PFSK-1 (cell line): ENCODE results near the gene CALCOCO2.

Experiments
- FOXP2 ChIP-seq: optimal IDR thresholded peaks from 2 replicates; pipeline ENCODE3; 2011; ENCODE audit warnings: borderline replicate concordance, control low read depth, inconsistent platforms; ENCODE audit not compliant: insufficient read depth; ENCODE audit errors: extremely low read length, extremely low read depth
- POLR2AphosphoS5 ChIP-seq: IDR thresholded peaks from 2 replicates; pipeline ENCODE4 v1.6.1; 2012; ENCODE audit warnings: low read depth, mild to moderate bottlenecking, control low read depth, low read length, moderate library complexity
- SIN3A ChIP-seq: IDR thresholded peaks from 2 replicates; pipeline ENCODE4 v1.6.1; 2012; ENCODE audit warnings: mild to moderate bottlenecking, low read length, moderate library complexity, borderline replicate concordance; ENCODE audit not compliant: insufficient read depth
- TAF1 ChIP-seq: IDR thresholded peaks from 2 replicates; pipeline ENCODE4 v1.6.1; 2012; ENCODE audit warnings: low read length, control low read depth, borderline replicate concordance; ENCODE audit not compliant: insufficient read depth
- TF ChIP-seq, protein P1 (sequence below), 2 experiments: IDR thresholded peaks; 2 replicates each; pipeline versions ENCODE4 v1.6.1 to v1.8.0; 2011 to 2012; ENCODE audit warnings: low read depth in 2 of 2, low read length in 2 of 2, control low read depth in 1 of 2, inconsistent platforms in 1 of 2, mild to moderate bottlenecking in 1 of 2, moderate library complexity in 1 of 2; ENCODE audit not compliant: insufficient read depth in 1 of 2

CALCOCO2 gene

DNA sequence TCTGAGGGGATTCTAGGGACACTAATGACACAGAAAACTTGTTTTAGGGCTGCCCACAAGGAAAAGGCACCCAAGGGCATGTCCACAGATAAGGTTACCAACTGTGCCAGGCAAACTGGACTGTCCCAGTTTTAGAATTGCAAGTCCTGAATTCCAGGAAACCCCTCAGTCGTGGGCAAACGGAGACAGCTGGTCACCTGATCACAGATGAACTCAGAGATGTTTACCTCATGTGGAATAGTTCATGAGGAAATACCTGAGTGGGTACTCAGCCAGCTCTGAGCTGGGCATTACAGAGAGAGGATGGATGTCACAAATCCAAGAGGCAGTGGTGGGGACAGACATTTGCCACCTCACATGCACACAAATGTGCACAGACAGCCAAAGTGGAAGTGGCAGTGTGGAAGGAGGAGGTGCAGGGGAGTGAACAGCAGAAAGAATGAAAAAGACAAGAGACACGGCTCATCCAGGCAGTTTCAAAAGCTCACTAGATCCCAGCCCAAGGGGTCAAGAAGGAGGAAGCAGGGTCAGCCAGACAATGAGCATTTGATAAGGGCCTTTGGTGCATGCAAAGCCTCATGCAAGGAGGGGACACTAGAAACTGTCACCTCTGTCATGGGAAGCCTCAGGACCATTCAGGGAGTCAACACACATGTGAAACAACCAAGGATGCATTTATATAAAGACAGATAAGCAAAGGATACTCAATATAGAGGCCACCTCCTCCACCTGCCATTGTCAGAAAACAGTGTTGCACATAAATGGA, 38.6 kb upstream of the CALCOCO2 start:
- TF ChIP-seq SIN3A (no peak), TAF1 (no peak), FOXP2 (no peak), POLR2AphosphoS5 (no peak)
- TF ChIP-seq, protein P1, sequence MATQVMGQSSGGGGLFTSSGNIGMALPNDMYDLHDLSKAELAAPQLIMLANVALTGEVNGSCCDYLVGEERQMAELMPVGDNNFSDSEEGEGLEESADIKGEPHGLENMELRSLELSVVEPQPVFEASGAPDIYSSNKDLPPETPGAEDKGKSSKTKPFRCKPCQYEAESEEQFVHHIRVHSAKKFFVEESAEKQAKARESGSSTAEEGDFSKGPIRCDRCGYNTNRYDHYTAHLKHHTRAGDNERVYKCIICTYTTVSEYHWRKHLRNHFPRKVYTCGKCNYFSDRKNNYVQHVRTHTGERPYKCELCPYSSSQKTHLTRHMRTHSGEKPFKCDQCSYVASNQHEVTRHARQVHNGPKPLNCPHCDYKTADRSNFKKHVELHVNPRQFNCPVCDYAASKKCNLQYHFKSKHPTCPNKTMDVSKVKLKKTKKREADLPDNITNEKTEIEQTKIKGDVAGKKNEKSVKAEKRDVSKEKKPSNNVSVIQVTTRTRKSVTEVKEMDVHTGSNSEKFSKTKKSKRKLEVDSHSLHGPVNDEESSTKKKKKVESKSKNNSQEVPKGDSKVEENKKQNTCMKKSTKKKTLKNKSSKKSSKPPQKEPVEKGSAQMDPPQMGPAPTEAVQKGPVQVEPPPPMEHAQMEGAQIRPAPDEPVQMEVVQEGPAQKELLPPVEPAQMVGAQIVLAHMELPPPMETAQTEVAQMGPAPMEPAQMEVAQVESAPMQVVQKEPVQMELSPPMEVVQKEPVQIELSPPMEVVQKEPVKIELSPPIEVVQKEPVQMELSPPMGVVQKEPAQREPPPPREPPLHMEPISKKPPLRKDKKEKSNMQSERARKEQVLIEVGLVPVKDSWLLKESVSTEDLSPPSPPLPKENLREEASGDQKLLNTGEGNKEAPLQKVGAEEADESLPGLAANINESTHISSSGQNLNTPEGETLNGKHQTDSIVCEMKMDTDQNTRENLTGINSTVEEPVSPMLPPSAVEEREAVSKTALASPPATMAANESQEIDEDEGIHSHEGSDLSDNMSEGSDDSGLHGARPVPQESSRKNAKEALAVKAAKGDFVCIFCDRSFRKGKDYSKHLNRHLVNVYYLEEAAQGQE (IDR thresholded peaks at IDR 0.05; ENCODE audit: insufficient read depth in 1 of 2, low read depth in 2 of 2, low read length in 2 of 2) = no peak

GRCh38 chr17:48795444-48796162, 35.2 kb upstream of the CALCOCO2 start:
- TF ChIP-seq, protein P1 (IDR thresholded peaks at IDR 0.05; ENCODE audit: insufficient read depth in 1 of 2, low read depth in 2 of 2, low read length in 2 of 2) = no peak
- TF ChIP-seq TAF1 = no peak
- no peak for TF ChIP-seq SIN3A
- no peak for TF ChIP-seq FOXP2
- TF ChIP-seq POLR2AphosphoS5 = no peak

DNA sequence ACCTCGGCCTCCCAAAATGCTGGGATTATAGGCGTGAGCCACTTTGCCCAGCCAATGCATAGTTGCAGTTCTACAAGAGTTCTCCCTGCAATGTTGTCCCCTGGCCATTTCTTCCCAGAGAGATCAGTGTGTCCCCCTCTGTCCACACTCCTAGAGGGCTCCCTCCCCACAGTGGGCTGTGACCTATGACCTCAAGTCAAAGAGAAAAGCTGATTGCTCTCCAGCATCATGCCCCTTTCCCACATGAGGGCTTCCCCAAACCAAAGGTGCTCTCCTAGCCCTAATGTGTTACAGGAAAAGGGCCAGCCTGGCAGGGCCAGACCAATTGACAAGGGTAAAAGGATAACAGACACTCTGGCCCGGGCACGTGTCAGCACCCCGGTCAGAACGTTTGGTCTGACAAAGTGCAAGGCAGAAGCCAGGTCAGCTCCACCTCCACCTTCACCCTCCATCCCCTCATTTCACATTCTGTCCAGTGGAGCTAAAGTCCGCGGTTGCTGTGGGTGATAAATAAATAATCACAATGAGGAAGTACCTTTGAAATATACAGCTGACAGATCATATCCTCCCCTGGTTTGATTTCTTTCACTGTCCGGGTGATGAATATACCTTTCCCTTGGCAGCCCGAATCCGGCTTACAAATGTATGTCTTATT, 31.6 kb upstream of the CALCOCO2 start:
- no peak for TF ChIP-seq FOXP2
- no peak for TF ChIP-seq TAF1
- no peak for TF ChIP-seq POLR2AphosphoS5
- no peak for TF ChIP-seq SIN3A
- TF ChIP-seq, protein P1 (IDR thresholded peaks at IDR 0.05; ENCODE audit: insufficient read depth in 1 of 2, low read depth in 2 of 2, low read length in 2 of 2) = no peak

DNA sequence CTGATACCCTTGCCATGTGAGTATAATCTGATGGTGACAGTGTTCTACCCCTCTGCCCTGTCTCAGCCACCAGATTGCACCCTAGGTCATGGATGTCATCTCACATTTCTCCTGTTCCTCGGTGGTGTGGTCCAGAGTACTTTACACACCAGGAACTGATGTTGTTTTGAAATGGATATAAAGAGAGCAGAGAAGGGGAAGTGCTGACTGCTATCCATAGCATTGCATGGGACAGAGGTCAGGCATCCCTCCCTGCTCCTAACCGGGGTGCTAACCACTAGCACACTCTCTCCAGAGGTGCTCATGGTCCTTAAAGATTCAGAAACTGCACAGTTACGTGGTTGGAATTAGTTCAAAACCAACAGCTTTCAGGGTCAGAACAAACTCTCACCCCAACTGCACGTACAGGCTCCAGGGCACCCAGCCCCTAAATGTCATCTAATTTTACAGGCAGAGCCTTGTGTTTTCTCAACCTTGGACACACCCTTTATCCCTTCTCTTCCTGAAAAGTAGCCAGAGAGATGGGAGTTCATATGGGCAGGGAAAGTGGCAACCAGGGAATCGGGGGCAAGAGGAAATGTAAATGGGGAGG, 30.1 kb upstream of the CALCOCO2 start:
- TF ChIP-seq FOXP2 (no peak), POLR2AphosphoS5 (no peak)
- TF ChIP-seq, protein P1 (IDR thresholded peaks at IDR 0.05; ENCODE audit: insufficient read depth in 1 of 2, low read depth in 2 of 2, low read length in 2 of 2) = no peak
